HG02571 (cell line): Measurements from ENCODE around the gene DGUOK.
"Not testable (repeated sequence)": the region's sequence is repeated elsewhere in the genome, so short reads cannot be mapped to it uniquely, and the experiment has no call there.

Experiments used
- ATAC-seq: cut with Tn5 transposase; IDR thresholded peaks from one replicate; pipeline ENCODE4 v1.9.1; 2021; ENCODE audit warnings: mild to moderate bottlenecking, moderate library complexity; ENCODE audit not compliant: unreplicated experiment

The DGUOK gene

DNA sequence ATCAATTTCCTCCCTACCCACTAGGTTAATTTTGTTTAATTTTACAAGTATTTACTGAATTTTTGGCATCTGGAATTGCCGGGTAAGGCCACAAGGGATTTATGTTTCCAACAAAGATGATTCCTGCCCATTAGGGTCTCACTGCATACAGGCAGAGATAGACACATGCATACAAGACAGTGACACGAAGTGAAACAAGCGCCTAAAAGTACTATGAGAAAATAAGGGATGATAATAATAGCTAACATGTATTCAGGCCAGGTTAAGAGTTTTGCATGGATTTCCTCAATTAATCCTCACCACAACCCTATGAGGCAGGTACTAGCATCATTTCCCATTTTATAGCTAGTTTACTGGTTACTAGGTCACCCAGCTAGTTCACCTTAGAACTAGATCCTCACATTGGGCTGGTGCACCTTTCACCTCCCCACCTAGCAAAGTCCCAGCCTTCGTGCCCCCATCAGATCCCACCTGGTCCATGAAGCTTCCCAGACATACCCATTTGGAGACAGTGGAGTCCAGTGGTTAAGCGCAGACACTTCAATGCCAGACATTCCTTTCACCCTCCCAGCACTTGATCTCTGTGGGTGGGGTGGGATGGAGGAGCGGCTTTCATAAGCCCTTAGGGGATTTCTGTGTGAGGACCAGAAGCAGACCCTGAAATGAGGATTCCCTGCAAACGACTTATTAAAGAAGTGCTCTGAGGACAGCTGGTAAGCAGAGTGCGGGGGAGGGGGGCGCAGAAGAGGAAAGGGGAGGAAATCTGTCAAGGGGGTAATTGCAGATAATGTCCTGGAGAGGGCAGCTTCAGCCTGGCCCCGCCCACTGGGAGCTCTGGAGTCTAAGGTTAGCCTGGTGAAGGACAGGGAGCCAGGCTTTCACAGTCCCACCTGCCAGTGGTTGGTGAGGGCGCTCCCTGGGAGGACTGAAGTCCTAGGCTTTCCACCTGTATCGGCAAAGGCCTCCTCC is 5.8 kb upstream of the DGUOK start:
- no peak for ATAC-seq

- ATAC-seq: no peak
Observed at GRCh38 chr2:73921581-73921980, 5.1 kb upstream of the DGUOK start.

DNA sequence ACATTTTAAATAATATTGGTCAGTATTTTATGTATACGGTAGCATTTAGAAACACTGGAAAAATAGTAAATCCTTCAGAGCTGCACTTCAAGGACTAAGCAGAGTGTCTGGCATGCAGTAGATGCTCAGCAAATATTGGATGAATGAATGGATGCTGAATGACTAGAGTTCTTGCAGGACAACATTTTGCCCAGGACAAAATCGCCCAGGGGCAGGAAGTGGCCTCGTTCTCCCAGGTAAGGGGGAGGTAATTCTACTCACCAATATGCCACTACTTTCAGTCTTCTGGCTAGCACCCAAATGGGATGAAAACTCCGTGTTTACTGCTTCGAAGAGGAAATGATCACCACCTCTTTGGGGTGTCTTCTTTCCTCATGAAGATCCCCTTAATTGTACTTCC is 4.0 kb upstream of the DGUOK start:
- ATAC-seq: no peak

GRCh38 chr2:73925033-73925704 is 1.5 kb upstream of the DGUOK start:
- no peak for ATAC-seq

DNA sequence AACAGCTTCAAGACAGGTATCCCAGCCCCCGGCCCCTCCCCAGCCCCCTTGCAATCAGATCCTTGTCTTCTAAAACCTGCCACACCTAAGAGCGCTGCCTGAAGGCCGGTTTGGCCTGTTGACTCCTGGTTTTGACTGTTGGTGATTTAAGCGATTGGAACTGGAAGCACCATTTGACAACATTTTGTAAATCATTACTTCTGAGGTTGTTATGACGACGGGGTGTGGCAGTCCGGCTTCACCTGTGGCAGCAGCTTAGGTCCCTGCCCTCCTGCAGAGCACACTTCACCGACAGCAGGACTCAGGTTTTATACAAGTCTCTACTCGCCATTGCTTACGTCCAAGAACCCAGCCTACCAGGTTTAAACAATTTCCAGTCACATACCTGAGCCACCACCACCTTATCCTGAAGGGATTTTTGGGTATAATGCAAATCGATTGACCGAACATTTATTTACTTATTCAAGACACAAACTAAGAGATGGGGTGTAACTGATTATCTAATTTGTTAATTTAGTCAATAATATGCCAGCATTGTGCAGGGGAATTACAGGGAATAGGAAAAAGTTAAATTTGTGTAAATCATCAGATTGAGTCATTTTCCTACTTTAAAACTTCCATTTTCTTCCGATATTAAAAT is 707 bp upstream of the DGUOK start:
- ATAC-seq: no peak

DNA sequence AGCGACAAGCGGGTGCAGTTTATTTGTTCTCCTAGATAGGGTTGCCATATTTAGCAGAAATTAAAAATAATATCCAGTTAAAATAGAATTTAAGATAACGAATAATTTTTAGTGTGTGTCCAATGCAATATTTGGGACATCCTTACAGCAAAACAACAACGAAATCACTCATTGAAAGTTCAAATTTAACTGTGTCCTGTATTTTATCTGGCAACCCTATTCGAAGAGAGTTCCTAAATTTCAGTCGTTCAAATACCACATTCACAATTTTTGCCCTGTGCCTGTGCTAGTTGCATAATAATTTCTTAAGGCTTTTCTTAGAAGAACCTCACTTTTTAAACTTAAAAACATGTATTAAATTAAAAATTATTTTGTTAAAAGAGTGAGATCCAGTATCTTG is 664 bp downstream of the DGUOK start:
- no peak for ATAC-seq

DNA sequence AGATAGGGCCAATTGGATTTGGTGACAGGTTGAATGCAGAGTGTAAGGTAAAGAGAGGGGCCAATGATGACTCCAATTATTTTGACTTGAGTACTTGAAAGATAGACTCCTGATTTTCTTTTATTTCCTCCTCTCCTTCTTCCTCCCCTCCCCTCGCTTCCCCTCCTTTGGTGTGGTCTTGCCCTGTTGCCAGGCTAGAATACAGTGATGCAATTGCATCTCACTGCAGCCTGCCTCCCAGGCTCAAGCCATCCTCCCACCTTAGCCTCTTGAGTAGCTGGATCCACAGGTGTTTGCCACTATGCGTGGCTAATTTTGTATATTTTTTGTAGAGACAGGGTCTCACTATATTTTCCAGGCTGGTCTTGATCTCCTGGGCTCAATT is 2.3 kb downstream of the DGUOK start:
- ATAC-seq: no peak

GRCh38 chr2:73930386-73930785 is 3.7 kb downstream of the DGUOK start:
- no peak for ATAC-seq

- ATAC-seq: no peak
Observed at GRCh38 chr2:73931531-73932500, 5.1 kb downstream of the DGUOK start.

GRCh38 chr2:73933194-73933593 is 6.5 kb downstream of the DGUOK start:
- ATAC-seq: no peak

DNA sequence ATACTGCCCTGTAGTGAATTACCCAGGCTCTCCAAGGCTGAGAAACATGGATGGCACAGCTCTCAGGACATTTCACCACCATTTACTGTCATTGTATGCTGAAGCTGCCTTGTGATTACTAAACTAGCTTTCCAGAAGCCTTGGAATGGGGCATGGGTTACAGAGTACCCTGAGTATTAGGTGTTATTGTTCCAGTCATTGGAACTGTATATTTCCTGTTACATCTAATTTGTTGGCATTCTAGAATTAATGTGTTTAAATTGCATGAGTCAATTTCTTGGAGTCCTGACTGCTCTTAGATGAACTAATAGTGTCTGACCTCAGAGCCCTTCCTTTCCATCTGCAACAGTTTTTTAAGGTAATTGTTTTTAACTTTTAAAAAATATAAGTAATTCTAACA is 9.0 kb downstream of the DGUOK start:
- ATAC-seq: no peak

GRCh38 chr2:73937103-73937885 is 10.6 kb downstream of the DGUOK start:
- ATAC-seq: no peak

DNA sequence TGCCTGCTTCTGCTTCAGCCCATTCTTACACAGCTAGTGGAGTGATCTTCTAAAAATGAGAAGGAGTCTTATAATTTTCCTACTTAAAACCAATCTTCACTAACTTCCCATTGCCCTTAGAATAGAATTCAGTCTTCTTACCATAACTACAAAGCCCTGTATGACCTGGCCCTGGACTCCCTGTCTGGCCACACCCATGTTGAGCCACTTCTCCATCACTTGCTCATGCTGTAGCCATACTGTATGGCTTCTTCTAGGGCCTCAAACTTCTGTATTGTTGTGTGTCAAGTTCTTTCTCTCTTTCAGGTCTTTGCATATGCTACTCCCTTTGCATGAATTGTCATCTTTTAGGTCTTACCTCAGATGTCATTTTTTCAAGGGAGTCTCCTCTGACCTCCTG is 11.2 kb downstream of the DGUOK start:
- no peak for ATAC-seq

GRCh38 chr2:73938718-73939352 is 12.2 kb downstream of the DGUOK start:
- no peak for ATAC-seq

DNA sequence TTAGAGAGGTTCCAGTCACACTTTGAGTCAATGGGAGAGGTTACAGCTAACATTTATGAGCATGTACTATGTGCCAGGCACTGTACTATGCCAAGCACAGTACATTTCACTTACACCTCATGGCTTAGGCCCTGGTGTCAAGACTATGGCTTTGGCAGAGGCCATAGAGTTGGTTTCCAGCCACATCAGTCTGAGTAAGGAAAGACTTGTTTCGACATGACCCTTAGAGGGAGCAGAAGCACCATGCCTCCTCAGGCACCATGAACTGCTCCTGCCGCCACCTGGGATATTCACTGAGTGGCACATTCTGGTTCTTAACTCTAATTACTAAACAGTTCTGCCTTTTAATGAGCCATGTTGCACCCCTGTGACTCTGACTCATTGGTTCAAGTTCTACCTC is 12.7 kb downstream of the DGUOK start:
- no peak for ATAC-seq

GRCh38 chr2:73940066-73940465 is 13.4 kb downstream of the DGUOK start:
- not testable (repeated sequence) for ATAC-seq

DNA sequence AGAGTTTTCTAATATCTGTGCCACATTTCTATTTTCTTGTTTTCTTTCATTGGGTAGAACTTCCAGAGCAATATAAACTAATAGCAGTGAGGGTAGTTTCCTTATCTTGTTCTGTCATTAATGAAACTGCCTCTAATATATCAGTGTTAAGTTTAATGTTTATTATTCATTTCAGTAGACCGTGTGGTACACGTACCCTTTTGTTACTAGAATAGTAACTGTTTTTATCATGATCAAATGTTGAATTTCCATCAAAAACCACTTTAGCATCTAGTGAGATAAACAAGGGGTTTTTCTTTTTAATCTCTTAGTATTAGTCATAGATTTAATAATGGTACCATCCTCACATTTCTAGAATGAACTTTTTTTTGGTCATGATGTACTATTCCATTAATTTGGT is 16.0 kb downstream of the DGUOK start:
- no peak for ATAC-seq

GRCh38 chr2:73944714-73945113 is 18.0 kb downstream of the DGUOK start:
- ATAC-seq: no peak

DNA sequence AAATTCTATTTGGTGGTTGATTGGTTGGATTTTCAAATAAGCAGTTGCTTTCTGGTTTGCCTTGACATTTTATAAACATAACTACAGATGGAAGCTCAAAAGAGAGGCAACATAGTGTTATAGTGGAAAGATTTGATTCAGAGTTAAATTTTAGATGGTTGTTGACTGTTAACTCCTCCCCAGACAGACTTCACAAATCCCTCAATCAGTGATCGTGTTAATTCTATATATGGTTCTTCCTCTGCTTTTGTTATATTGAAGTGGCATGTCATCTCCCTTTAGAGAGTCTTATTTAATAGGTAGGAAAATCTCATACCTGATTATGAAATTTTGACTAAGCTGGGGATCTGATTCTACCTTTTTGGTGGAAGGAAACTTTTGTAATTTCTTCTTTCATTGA is 19.5 kb downstream of the DGUOK start:
- ATAC-seq: no peak
